ENCODE measurements around the gene RBPJ.
"Not testable (repeated sequence)": the region's sequence is repeated elsewhere in the genome, so short reads cannot be mapped to it uniquely, and the experiment has no call there.

The RBPJ gene

GRCh38 chr4:26343038-26343398 is 22.2 kb downstream of the RBPJ start:
- no peak for DNase-seq

GRCh38 chr4:26344901-26345564 is 24.2 kb downstream of the RBPJ start:
- DNase-seq, result no peak

GRCh38 chr4:26345565-26345938 is 24.7 kb downstream of the RBPJ start:
- no peak for DNase-seq

GRCh38 chr4:26346203-26346620 is 25.4 kb downstream of the RBPJ start:
- DNase-seq, result no peak

- DNase-seq, result no peak
Measured at GRCh38 chr4:26349496-26349895, 28.7 kb downstream of the RBPJ start.

GRCh38 chr4:26351685-26352084 is 30.9 kb downstream of the RBPJ start:
- no peak for DNase-seq

- DNase-seq, result no peak
Measured at GRCh38 chr4:26354491-26354890, 33.7 kb downstream of the RBPJ start.

GRCh38 chr4:26355392-26356052 is 34.7 kb downstream of the RBPJ start:
- DNase-seq, result no peak

GRCh38 chr4:26356081-26356501 is 35.3 kb downstream of the RBPJ start:
- no peak for DNase-seq

- DNase-seq, result not testable (repeated sequence)
Measured at GRCh38 chr4:26359521-26359920, 38.7 kb downstream of the RBPJ start.

GRCh38 chr4:26360273-26360672 is 39.5 kb downstream of the RBPJ start:
- no peak for DNase-seq

GRCh38 chr4:26360864-26361263 is 40.0 kb downstream of the RBPJ start:
- no peak for DNase-seq

GRCh38 chr4:26361297-26361696 is 40.5 kb downstream of the RBPJ start:
- no peak for DNase-seq

GRCh38 chr4:26362745-26363439 is 42.1 kb downstream of the RBPJ start:
- DNase-seq, result no peak

- no peak for DNase-seq
Measured at GRCh38 chr4:26365537-26366150, 44.8 kb downstream of the RBPJ start.

- no peak for DNase-seq
Measured at GRCh38 chr4:26367811-26368210, 47.0 kb downstream of the RBPJ start.

GRCh38 chr4:26368685-26369084 is 47.9 kb downstream of the RBPJ start:
- no peak for DNase-seq

- no peak for DNase-seq
Measured at GRCh38 chr4:26369132-26369531, 48.3 kb downstream of the RBPJ start.

- DNase-seq, result no peak
Measured at GRCh38 chr4:26369581-26369980, 48.8 kb downstream of the RBPJ start.

GRCh38 chr4:26372076-26372475 is 51.3 kb downstream of the RBPJ start:
- DNase-seq, result no peak

GRCh38 chr4:26372525-26373172 is 51.8 kb downstream of the RBPJ start:
- peak; percentile 29 for DNase-seq

- no peak for DNase-seq
Measured at GRCh38 chr4:26375551-26375950, 54.7 kb downstream of the RBPJ start.

Measured in CD4-positive, alpha-beta T cell treated with Interleukin-15 for 1 hour (primary cell).